Kidney (tissue), 14 donors: ENCODE results near the gene FCAMR. TPM values are rescaled to one million over a fixed set of nuclear protein-coding genes. Genes with fewer than 3 reads are reported as not detected.

ENCODE experiments used
- DNase-seq, 5 donors: peaks; one replicate each; pipeline ENCODE4 v3.0.0-alpha.2; 2013 to 2020
- FAIRE-seq: peaks from 2 replicates; lab custom pipeline; 2012; peaks lifted over from hg19 to GRCh38; lab: Jason Lieb, UNC
- H3K27ac ChIP-seq, 2 donors: one replicate each; pipeline ENCODE4 v1.7.0; 2013; ENCODE audit warnings: low read depth in 2 of 2, low read length in 2 of 2, inconsistent platforms in 1 of 2
- H3K27me3 ChIP-seq: one replicate; pipeline ENCODE4 v1.7.1; 2013; ENCODE audit warnings: low read length, inconsistent platforms; ENCODE audit not compliant: control insufficient read depth, insufficient read depth
- H3K36me3 ChIP-seq, 3 donors: one replicate each; pipeline versions ENCODE4 v1.7.0 to v1.7.1; 2013; ENCODE audit warnings: low read length in 3 of 3, control low read depth in 1 of 3, inconsistent platforms in 1 of 3; ENCODE audit not compliant: insufficient read depth in 3 of 3, control insufficient read depth in 2 of 3
- H3K4me1 ChIP-seq, 3 donors: one replicate each; pipeline versions ENCODE4 v1.7.0 to v1.7.1; 2013; ENCODE audit warnings: low read length in 3 of 3, inconsistent platforms in 1 of 3, low read depth in 1 of 3; ENCODE audit not compliant: control insufficient read depth in 2 of 3, insufficient read depth in 2 of 3
- H3K4me3 ChIP-seq, 3 donors: one replicate each; pipeline versions ENCODE4 v1.7.0 to v1.8.1; 2013; ENCODE audit warnings: low read length in 3 of 3, control low read depth in 1 of 3, inconsistent platforms in 1 of 3
- H3K9ac ChIP-seq, 3 donors: one replicate each; pipeline versions ENCODE4 v1.7.0 to v1.7.1; 2013; ENCODE audit warnings: low read length in 3 of 3, control low read depth in 1 of 3, inconsistent platforms in 1 of 3
- H3K9me3 ChIP-seq, 3 donors: one replicate each; pipeline versions ENCODE4 v1.7.0 to v1.7.1; 2013; ENCODE audit warnings: low read length in 3 of 3, control low read depth in 1 of 3, inconsistent platforms in 1 of 3; ENCODE audit not compliant: control insufficient read depth in 2 of 3, insufficient read depth in 1 of 3
- CTCF ChIP-seq: IDR thresholded peaks from 3 replicates; pipeline ENCODE4 v1.5.1; 2012; ENCODE audit warnings: mild to moderate bottlenecking, moderate library complexity, borderline replicate concordance; ENCODE audit not compliant: insufficient read depth; ENCODE audit errors: extremely low read depth
- intact Hi-C: fragments of 100-400 bp; cut with DNase I; formaldehyde crosslinking; loops from one replicate; pipeline ENCODE4 v1.11.1; 2022
- polyA plus RNA-seq: library from polyadenylated mRNA; stranded (reverse); fragments of 350-450 nt; fragmentation: Illumina TruSeq; extraction: RNeasy Lipid Tissue Mini Kit (QIAGEN cat#74804); gene quantifications from one replicate; pipeline ENCODE4 v1.2.3, GENCODE V29; 2014; ENCODE audit warnings: low read depth, low replicate concordance; ENCODE audit not compliant: insufficient read depth
- total RNA-seq: library from RNA; stranded (reverse); fragmentation: NEBNext Ultra II Directional; extraction: Animal tissue kit (Norgen Biotek cat#: 25700); gene quantifications from one replicate; pipeline ENCODE4 v1.2.1, GENCODE V29; 2021
- donor health status: control.
- donor health status: control.
- donor health status: control.
- donor health status: control.
- donor health status: control.
- donor health status: DM: yes; HTN: yes; CAD: no.
- donor health status: Normal renal cell carcinoma (clear cell type).

The FCAMR gene
- total and polyA plus RNA-seq, 2 donors from 2014 or later: 1.8 to 34.6 TPM

- no peak overlapping the region for H3K4me3 ChIP-seq
- DNase-seq: no peak
- H3K9ac ChIP-seq: no peak overlapping the region
- TF ChIP-seq CTCF: no peak
- no peaks in the 10 kb centered on the region for H3K36me3 ChIP-seq
- H3K4me1 ChIP-seq: peaks cover 0 to 23% (median 15%) of the 10 kb centered on the region in 3 donors
- H3K27ac ChIP-seq: no peak overlapping the region
- no peaks in the 10 kb centered on the region for H3K27me3 ChIP-seq
- FAIRE-seq: no peak
- intact Hi-C loops: no loop called here
- H3K9me3 ChIP-seq: no peaks in the 10 kb centered on the region
These were observed 39.1 kb upstream of the FCAMR start for GRCh38 chr1:207009182-207009850.

GRCh38 chr1:207007352-207008033, 37.2 kb upstream of the FCAMR start:
- intact Hi-C loops: no loop called here
- peaks cover 0 to 36% (median 15%) of the 10 kb centered on the region in 3 donors for H3K4me1 ChIP-seq
- no peak for FAIRE-seq

GRCh38 chr1:207006914-207007313, 36.7 kb upstream of the FCAMR start:
- no peak for FAIRE-seq

More at GRCh38 chr1:207007352-207008033, 37.2 kb upstream of the FCAMR start:
- TF ChIP-seq CTCF: no peak
- Histone ChIP-seq H3K9ac (no peak overlapping the region), H3K27ac (no peak overlapping the region), H3K36me3 (no peaks in the 10 kb centered on the region), H3K4me3 (no peak overlapping the region), H3K27me3 (no peaks in the 10 kb centered on the region), H3K9me3 (no peaks in the 10 kb centered on the region)
- peak in 2 of 5 donors; percentile 23 to 40 for DNase-seq

More at GRCh38 chr1:207006914-207007313, 36.7 kb upstream of the FCAMR start:
- Histone ChIP-seq H3K27me3 (no peaks in the 10 kb centered on the region), H3K27ac (no peak overlapping the region), H3K9me3 (no peaks in the 10 kb centered on the region), H3K4me3 (no peak overlapping the region), H3K4me1 (peaks cover 0 to 38% (median 15%) of the 10 kb centered on the region in 3 donors), H3K36me3 (no peaks in the 10 kb centered on the region), H3K9ac (no peak overlapping the region)
- intact Hi-C loops: no loop called here
- no peak for DNase-seq
- no peak for TF ChIP-seq CTCF
